Kidney (tissue), 14 donors: Measurements from ENCODE around the gene NRXN2. TPM values are rescaled to one million over a fixed set of nuclear protein-coding genes. Genes with fewer than 3 reads are reported as not detected.

ENCODE experiments used
- DNase-seq, 5 donors: peaks; one replicate each; pipeline ENCODE4 v3.0.0-alpha.2; 2013 to 2020
- FAIRE-seq: peaks from 2 replicates; lab custom pipeline; 2012; peaks lifted over from hg19 to GRCh38; lab: Jason Lieb, UNC
- H3K27ac ChIP-seq, 2 donors: one replicate each; pipeline ENCODE4 v1.7.0; 2013; ENCODE audit warnings: low read depth in 2 of 2, low read length in 2 of 2, inconsistent platforms in 1 of 2
- H3K27me3 ChIP-seq: one replicate; pipeline ENCODE4 v1.7.1; 2013; ENCODE audit warnings: low read length, inconsistent platforms; ENCODE audit not compliant: control insufficient read depth, insufficient read depth
- H3K36me3 ChIP-seq, 3 donors: one replicate each; pipeline versions ENCODE4 v1.7.0 to v1.7.1; 2013; ENCODE audit warnings: low read length in 3 of 3, control low read depth in 1 of 3, inconsistent platforms in 1 of 3; ENCODE audit not compliant: insufficient read depth in 3 of 3, control insufficient read depth in 2 of 3
- H3K4me1 ChIP-seq, 3 donors: one replicate each; pipeline versions ENCODE4 v1.7.0 to v1.7.1; 2013; ENCODE audit warnings: low read length in 3 of 3, inconsistent platforms in 1 of 3, low read depth in 1 of 3; ENCODE audit not compliant: control insufficient read depth in 2 of 3, insufficient read depth in 2 of 3
- H3K4me3 ChIP-seq, 3 donors: one replicate each; pipeline versions ENCODE4 v1.7.0 to v1.8.1; 2013; ENCODE audit warnings: low read length in 3 of 3, control low read depth in 1 of 3, inconsistent platforms in 1 of 3
- H3K9ac ChIP-seq, 3 donors: one replicate each; pipeline versions ENCODE4 v1.7.0 to v1.7.1; 2013; ENCODE audit warnings: low read length in 3 of 3, control low read depth in 1 of 3, inconsistent platforms in 1 of 3
- H3K9me3 ChIP-seq, 3 donors: one replicate each; pipeline versions ENCODE4 v1.7.0 to v1.7.1; 2013; ENCODE audit warnings: low read length in 3 of 3, control low read depth in 1 of 3, inconsistent platforms in 1 of 3; ENCODE audit not compliant: control insufficient read depth in 2 of 3, insufficient read depth in 1 of 3
- intact Hi-C: fragments of 100-400 bp; cut with DNase I; formaldehyde crosslinking; loops from one replicate; pipeline ENCODE4 v1.11.1; 2022
- polyA plus RNA-seq: library from polyadenylated mRNA; stranded (reverse); fragments of 350-450 nt; fragmentation: Illumina TruSeq; extraction: RNeasy Lipid Tissue Mini Kit (QIAGEN cat#74804); gene quantifications from one replicate; pipeline ENCODE4 v1.2.3, GENCODE V29; 2014; ENCODE audit warnings: low read depth, low replicate concordance; ENCODE audit not compliant: insufficient read depth
- total RNA-seq: library from RNA; stranded (reverse); fragmentation: NEBNext Ultra II Directional; extraction: Animal tissue kit (Norgen Biotek cat#: 25700); gene quantifications from one replicate; pipeline ENCODE4 v1.2.1, GENCODE V29; 2021
- TF ChIP-seq, protein P1 (sequence below): IDR thresholded peaks from 3 replicates; pipeline ENCODE4 v1.5.1; 2012; ENCODE audit warnings: mild to moderate bottlenecking, moderate library complexity, borderline replicate concordance; ENCODE audit not compliant: insufficient read depth; ENCODE audit errors: extremely low read depth
- donor health status: control.
- donor health status: control.
- donor health status: control.
- donor health status: control.
- donor health status: control.
- donor health status: DM: yes; HTN: yes; CAD: no.
- donor health status: Normal renal cell carcinoma (clear cell type).

Gene NRXN2
- total and polyA plus RNA-seq, 2 donors from 2014 or later: 13.3 to 22.0 TPM

DNA sequence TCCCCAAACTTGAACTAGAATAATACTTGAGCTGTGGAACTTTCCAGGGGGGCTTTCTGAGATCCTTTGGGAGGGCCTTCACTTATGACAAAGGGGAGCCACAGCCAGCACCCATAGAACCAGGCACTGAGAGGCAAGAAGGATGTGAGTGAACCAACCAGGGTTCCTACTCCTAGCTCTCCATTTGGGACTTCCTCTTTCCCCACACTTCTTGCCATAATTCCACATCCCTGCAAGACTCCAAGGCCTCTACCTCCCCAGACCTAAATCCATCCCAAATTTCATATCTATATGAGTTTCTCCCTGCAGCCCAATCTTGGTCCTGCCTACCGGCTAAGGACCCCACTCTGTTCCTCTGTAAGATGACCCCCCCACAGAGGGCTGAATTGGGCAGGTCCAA is 31.5 kb downstream of the NRXN2 start:
- Histone ChIP-seq H3K9ac (no peak overlapping the region), H3K4me1 (peaks cover 0 to 2% (median 0%) of the 10 kb centered on the region in 3 donors), H3K9me3 (no peaks in the 10 kb centered on the region), H3K27ac (no peak overlapping the region), H3K36me3 (no peaks in the 10 kb centered on the region), H3K27me3 (no peaks in the 10 kb centered on the region), H3K4me3 (no peak overlapping the region)
- intact Hi-C loops: no loop called here
- DNase-seq: no peak
- TF ChIP-seq, protein P1, sequence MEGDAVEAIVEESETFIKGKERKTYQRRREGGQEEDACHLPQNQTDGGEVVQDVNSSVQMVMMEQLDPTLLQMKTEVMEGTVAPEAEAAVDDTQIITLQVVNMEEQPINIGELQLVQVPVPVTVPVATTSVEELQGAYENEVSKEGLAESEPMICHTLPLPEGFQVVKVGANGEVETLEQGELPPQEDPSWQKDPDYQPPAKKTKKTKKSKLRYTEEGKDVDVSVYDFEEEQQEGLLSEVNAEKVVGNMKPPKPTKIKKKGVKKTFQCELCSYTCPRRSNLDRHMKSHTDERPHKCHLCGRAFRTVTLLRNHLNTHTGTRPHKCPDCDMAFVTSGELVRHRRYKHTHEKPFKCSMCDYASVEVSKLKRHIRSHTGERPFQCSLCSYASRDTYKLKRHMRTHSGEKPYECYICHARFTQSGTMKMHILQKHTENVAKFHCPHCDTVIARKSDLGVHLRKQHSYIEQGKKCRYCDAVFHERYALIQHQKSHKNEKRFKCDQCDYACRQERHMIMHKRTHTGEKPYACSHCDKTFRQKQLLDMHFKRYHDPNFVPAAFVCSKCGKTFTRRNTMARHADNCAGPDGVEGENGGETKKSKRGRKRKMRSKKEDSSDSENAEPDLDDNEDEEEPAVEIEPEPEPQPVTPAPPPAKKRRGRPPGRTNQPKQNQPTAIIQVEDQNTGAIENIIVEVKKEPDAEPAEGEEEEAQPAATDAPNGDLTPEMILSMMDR: no peak
- no peak for FAIRE-seq

DNA sequence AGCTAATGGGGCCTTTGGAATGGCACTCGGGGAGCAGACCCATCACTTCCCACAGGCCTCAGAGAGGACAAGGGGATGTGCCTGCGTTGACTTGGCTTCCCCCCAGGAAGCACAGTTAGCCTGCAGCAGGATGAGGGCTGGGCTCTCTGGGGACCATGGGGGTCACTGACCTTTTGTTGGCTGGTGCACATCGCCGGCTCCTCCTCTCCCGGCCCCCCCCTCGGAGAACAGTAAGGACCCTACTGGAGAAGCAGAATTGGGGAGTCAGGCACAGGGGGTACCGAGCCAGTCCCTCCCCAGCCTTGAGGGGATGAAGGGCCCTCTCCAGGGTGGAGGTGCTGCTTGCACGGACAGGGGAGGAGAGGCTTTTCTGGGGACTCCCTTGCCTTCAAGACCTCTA is 32.8 kb downstream of the NRXN2 start:
- Histone ChIP-seq H3K27me3 (no peaks in the 10 kb centered on the region), H3K27ac (no peak overlapping the region), H3K4me1 (peaks cover 0 to 2% (median 0%) of the 10 kb centered on the region in 3 donors), H3K36me3 (no peaks in the 10 kb centered on the region), H3K9ac (no peak overlapping the region), H3K9me3 (no peaks in the 10 kb centered on the region), H3K4me3 (no peak overlapping the region)
- TF ChIP-seq, protein P1: no peak
- FAIRE-seq: no peak
- intact Hi-C loops: no loop called here
- peak in 1 of 5 donors; percentile 79 for DNase-seq

DNA sequence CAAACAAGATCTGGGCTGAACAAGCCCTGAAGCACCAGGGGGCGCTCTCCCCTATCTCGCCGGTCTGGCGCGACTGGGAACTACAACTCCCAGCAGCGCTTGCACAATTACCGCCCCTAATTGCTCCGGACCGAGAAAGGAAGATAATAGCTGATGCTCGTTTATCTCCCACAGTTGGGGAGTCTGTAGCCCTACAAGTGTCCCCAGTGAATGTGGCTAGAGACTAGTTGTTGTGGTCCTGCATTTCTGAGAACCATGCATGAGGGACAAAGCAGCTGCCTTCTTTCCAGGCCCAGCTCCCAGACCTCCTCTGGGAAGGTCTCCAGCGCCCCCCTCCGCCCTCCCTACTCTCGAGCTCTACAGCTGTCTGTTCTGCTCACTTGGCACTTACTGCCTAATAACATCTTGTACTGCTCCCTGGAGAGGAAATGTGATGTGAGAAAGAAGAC is 34.4 kb downstream of the NRXN2 start:
- peaks cover 0 to 2% (median 0%) of the 10 kb centered on the region in 3 donors for H3K4me1 ChIP-seq
- no peaks in the 10 kb centered on the region for H3K36me3 ChIP-seq
- H3K27ac ChIP-seq: no peak overlapping the region
- no peaks in the 10 kb centered on the region for H3K9me3 ChIP-seq
- H3K27me3 ChIP-seq: no peaks in the 10 kb centered on the region
- no peak for FAIRE-seq
- H3K9ac ChIP-seq: peak overlapping the region in 2 of 3 donors; percentile 63 to 81
- H3K4me3 ChIP-seq: peak overlapping the region; percentile 69 to 91 (median 84)
- intact Hi-C loops: no loop called here
- peak; percentile 93 to 96 (median 94) for DNase-seq
- TF ChIP-seq, protein P1: peak; percentile 84
